ENCODE data around the gene ABITRAM. TPM values are rescaled to one million over a fixed set of nuclear protein-coding genes. Genes with fewer than 3 reads are reported as not detected.
"Not testable (repeated sequence)": the region's sequence is repeated elsewhere in the genome, so short reads cannot be mapped to it uniquely, and the experiment has no call there.

Gene ABITRAM
- 17.6 and 24.5 TPM in 2 replicates for polyA plus RNA-seq (2011; rRNA removed)
- polyA minus RNA-seq (2011; rRNA and poly(A)+ RNA removed), result 3.2 and 6.1 TPM in 2 replicates

GRCh38 chr9:108934323-108934893, at the start of gene ABITRAM:
TSS of gene ABITRAM (plus strand) at chr9:108934400. CDS start at chr9:108934487, 87 bp downstream.
- H3K27me3 ChIP-seq (ENCODE audit: control insufficient read depth, insufficient read depth, low read length), result no peaks in the 10 kb centered on the region
- ChIA-PET POLR2A (no interaction called here), CTCF (interaction anchor here (1.2 kb wide), 1 partner anchor 20 kb away, joined by 5 read pairs; no protein-coding TSS in a partner anchor)
- TF ChIP-seq CTCF (IDR thresholded peaks at IDR 0.05; ENCODE audit: low read depth, low read length), result no peak
- no peaks in the 10 kb centered on the region for H3K9me3 ChIP-seq (ENCODE audit: control insufficient read depth, insufficient read depth, low read length)
- peak; percentile 60 for DNase-seq (ENCODE audit: low read depth, low spot score)
- H3K27ac ChIP-seq (ENCODE audit: low read depth, low read length), result peak within 1 kb of the TSS; percentile 85
- H3K4me3 ChIP-seq (ENCODE audit: low read depth, low read length), result peak within 1 kb of the TSS; percentile 95

GRCh38 chr9:108884701-108885100, 49.5 kb upstream of the ABITRAM start:
- Histone ChIP-seq H3K27me3 (ENCODE audit: control insufficient read depth, insufficient read depth, low read length) (no peaks in the 10 kb centered on the region), H3K9me3 (ENCODE audit: control insufficient read depth, insufficient read depth, low read length) (no peaks in the 10 kb centered on the region), H3K27ac (ENCODE audit: low read depth, low read length) (no peak overlapping the region), H3K4me3 (ENCODE audit: low read depth, low read length) (no peak overlapping the region)
- DNase-seq (ENCODE audit: low read depth, low spot score), result no peak
- ChIA-PET CTCF (no interaction called here), POLR2A (no interaction called here)
- TF ChIP-seq CTCF (IDR thresholded peaks at IDR 0.05; ENCODE audit: low read depth, low read length), result no peak

- DNase-seq (ENCODE audit: low read depth, low spot score), result peak; percentile 34
- no peak overlapping the region for H3K4me3 ChIP-seq (ENCODE audit: low read depth, low read length)
- ChIA-PET POLR2A (no interaction called here), CTCF (no interaction called here)
- no peaks in the 10 kb centered on the region for H3K27me3 ChIP-seq (ENCODE audit: control insufficient read depth, insufficient read depth, low read length)
- H3K27ac ChIP-seq (ENCODE audit: low read depth, low read length), result peak overlapping the region; percentile 0
- TF ChIP-seq CTCF (IDR thresholded peaks at IDR 0.05; ENCODE audit: low read depth, low read length), result no peak
- no peaks in the 10 kb centered on the region for H3K9me3 ChIP-seq (ENCODE audit: control insufficient read depth, insufficient read depth, low read length)
Measured at GRCh38 chr9:108885643-108886348, 48.4 kb upstream of the ABITRAM start.

- H3K27ac ChIP-seq (ENCODE audit: low read depth, low read length); POLR2A ChIA-PET; CTCF ChIA-PET; H3K27me3 ChIP-seq (ENCODE audit: control insufficient read depth, insufficient read depth, low read length); DNase-seq (ENCODE audit: low read depth, low spot score); H3K4me3 ChIP-seq (ENCODE audit: low read depth, low read length); H3K9me3 ChIP-seq (ENCODE audit: control insufficient read depth, insufficient read depth, low read length): not testable (repeated sequence)
Measured at GRCh38 chr9:108886594-108887271, 47.5 kb upstream of the ABITRAM start.

- no peaks in the 10 kb centered on the region for H3K9me3 ChIP-seq (ENCODE audit: control insufficient read depth, insufficient read depth, low read length)
- ChIA-PET POLR2A (no interaction called here), CTCF (interaction anchor here (1.4 to 2.3 kb wide), 2 partner anchors 62 to 64 kb away, joined by 5 to 11 read pairs; no protein-coding TSS in a partner anchor)
Measured at GRCh38 chr9:108889649-108890067, 44.5 kb upstream of the ABITRAM start.

More at GRCh38 chr9:108889649-108890067, 44.5 kb upstream of the ABITRAM start:
- H3K27ac ChIP-seq (ENCODE audit: low read depth, low read length), result no peak overlapping the region
- H3K4me3 ChIP-seq (ENCODE audit: low read depth, low read length), result no peak overlapping the region
- no peaks in the 10 kb centered on the region for H3K27me3 ChIP-seq (ENCODE audit: control insufficient read depth, insufficient read depth, low read length)
- TF ChIP-seq CTCF (IDR thresholded peaks at IDR 0.05; ENCODE audit: low read depth, low read length), result peak; percentile 15; the same call in 1 of the 2 replicates
- no peak for DNase-seq (ENCODE audit: low read depth, low spot score)
